Keratinocyte (primary cell): ENCODE data around the gene CCDC70.

Experiments
- CTCF ChIP-seq, 3 experiments: IDR thresholded peaks in 1 of 3; conservative IDR thresholded peaks in 1 of 3; optimal IDR thresholded peaks in 1 of 3; 2 replicates in 2 of 3; 3 replicates in 1 of 3; pipeline versions ENCODE3 to v1.5.1; 2011; ENCODE audit warnings: low read length in 3 of 3, mild to moderate bottlenecking in 3 of 3, moderate library complexity in 2 of 3, control low read depth in 1 of 3, inconsistent platforms in 1 of 3; ENCODE audit not compliant: insufficient read depth in 2 of 3; ENCODE audit errors: extremely low read depth in 1 of 3
- EZH2 ChIP-seq: IDR thresholded peaks from one replicate; pipeline ENCODE4 v1.6.1; 2012; ENCODE audit warnings: inconsistent platforms, mild to moderate bottlenecking, low read length, moderate library complexity

GRCh38 chr13:51849145-51850101 is 12.3 kb upstream of the CCDC70 start:
- TF ChIP-seq CTCF (optimal IDR thresholded peaks at IDR 0.05 in 1 of 3, IDR thresholded peaks at IDR 0.05 in 1 of 3, conservative IDR thresholded peaks at IDR 0.05 in 1 of 3; ENCODE audit: extremely low read depth in 1 of 3, insufficient read depth in 2 of 3, low read length in 3 of 3) (peak; percentile 57 to 80 (median 80)), EZH2 (no peak)
